GM21529 (cell line): Measurements from ENCODE around the gene CABLES2.

Experiments used
- ATAC-seq: cut with Tn5 transposase; IDR thresholded peaks from one replicate; pipeline ENCODE4 v1.9.1; 2021; ENCODE audit not compliant: unreplicated experiment

The CABLES2 gene

DNA sequence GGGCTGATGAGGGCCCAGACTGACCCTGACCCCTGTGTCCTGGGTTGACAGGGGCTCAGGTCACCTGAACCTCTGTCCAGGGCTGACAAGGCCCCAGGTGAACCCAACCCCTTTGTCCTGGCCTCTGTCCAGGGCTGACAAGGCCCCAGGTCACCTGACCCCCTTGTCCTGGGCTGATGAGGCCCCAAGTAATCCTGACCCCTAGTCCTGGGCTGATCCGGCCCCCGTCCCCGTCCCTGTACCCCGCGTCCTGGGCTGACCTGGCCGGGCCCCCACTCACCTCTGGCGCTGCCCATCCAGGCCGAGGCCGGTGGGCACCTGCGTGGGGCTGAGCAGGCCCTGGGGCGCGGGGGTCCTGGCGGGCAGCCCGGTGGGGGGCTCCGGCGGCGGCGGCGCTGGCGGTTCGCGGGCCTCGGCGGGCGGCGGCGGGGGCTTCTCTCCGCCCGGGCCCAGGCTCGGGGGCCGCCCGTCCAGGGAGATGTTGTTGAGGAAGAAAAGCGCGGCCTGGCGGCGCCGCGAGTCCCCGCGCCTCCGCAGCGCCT, 379 bp downstream of the CABLES2 start:
- peak; percentile 2 for ATAC-seq

DNA sequence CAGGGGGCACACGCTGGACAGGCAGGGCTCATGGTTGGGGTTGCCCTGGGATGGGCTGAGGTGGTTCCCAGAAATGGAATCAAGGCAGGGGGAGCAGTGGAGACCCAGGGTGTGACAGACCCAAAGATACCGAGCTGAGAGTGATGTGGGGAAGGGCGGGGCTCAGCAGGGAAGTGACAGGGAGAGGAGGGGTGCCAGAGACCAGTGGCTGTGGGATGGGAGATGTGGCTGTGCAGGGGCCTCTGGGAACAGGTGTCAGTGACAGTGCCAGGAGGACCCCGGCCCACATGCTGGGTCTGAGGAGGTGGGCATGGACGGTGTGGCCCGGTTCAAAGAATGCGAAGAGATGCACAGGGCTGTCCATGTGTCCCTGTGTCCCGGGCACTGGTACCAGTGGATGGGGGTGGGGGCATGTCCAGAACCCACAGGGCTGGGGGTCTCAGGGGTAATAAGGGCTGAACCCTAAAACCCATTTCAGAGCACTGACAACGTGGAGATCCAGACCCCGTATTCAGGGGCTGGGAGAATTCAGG, 1.0 kb downstream of the CABLES2 start:
- no peak for ATAC-seq

DNA sequence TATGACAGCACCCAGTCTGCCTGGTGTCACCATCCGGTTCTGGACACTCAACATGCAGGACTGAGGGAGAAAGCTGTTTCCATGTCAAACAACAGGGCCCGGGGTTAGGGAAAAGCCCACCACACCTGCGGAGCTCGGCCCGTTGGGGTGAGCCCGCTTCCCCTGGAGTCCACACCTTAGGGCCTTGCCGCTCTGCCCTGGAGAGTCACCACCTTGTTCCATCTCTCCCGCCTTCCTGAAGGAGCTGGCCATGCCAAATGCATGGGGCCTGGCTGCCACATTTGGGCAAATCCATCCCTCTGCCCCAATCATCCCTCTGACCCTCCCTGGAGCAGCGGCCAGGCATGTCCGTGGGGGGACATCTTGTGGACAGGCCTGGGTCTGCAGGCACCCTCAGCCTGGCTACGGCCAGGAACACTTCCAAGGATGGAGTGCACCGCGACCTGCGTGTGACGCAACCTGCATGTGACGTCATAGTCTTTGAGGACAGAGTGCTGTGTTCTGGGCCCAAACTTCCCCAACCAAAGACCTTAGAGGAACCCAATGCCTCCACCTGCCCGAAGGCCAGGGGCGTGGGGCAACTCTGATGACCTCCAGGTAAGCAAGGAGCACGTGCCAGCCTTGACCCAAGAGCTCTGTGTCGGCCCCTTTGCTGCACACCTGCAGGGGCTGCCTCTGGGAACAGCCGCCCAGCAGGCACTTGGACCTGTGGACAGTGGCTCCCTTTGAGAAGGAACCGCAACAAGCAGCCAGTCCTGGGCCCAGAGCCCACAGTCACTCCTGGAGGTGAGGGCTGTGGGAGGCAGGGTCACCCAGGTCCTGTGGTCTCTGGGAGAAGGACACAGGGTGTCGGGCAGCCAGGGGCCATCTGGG, 1.7 kb downstream of the CABLES2 start:
- no peak for ATAC-seq

DNA sequence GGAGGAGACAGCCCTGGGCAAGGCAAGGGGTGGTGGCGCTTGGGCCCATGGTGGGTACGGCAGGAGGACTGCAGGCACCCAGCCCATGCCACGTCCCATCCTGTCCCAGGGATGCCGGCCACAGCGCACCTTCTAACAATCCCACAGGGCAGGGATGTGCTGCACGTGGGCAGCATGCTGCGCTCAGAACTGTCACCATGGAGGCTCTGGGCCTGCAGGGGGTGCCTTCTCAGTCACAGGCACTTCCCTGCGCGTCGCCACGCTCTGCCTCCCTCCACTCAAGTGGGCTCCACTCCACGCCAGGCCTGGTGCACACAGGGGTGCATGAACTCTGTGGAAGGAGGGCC, 2.4 kb downstream of the CABLES2 start:
- no peak for ATAC-seq

DNA sequence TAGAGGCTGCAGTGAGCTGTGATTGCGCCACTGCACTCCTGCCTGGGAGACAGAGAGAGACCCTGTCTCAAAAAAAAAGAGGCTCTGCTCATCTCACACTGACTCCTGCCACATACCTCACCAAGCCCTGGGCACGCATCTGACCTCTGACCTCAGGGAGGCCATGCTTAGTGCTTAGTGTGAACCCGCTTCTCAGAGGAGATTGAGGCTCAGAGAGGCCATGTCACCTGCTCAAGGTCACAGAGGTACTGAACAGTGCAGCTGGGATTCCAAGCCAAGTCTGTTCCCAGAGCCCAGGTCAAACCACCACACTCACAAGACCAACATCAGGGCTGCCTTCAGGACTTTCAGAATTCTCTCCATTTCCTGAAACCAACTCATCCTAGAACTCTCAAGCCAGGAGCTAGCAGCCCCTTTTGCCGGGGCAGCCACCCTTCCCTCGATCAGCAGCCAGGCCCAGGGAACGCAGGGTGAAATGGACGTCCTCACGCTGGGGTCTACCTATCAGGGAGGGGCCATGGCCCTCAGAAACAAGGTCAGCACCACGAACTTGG, 2.9 kb downstream of the CABLES2 start:
- ATAC-seq: no peak

DNA sequence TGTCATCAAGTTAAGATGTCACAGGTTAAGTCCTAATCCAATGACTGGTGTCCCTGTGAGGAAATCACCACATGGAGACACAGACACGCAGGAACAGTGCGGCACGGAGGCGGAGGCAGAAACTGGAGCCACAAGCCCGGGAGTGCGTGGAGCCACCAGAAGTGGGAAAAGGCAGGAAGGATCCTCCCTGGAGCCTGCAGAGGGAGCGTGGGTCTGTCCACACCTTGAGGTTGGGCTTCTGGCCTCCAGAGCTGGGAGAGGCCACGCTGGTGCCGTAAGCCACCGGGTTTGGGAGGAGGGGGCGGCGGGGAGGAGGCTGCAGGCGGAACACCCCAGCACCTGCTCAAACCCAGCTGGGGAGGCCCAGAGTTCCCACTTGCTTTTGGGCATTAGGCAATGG, 3.8 kb downstream of the CABLES2 start:
- no peak for ATAC-seq

DNA sequence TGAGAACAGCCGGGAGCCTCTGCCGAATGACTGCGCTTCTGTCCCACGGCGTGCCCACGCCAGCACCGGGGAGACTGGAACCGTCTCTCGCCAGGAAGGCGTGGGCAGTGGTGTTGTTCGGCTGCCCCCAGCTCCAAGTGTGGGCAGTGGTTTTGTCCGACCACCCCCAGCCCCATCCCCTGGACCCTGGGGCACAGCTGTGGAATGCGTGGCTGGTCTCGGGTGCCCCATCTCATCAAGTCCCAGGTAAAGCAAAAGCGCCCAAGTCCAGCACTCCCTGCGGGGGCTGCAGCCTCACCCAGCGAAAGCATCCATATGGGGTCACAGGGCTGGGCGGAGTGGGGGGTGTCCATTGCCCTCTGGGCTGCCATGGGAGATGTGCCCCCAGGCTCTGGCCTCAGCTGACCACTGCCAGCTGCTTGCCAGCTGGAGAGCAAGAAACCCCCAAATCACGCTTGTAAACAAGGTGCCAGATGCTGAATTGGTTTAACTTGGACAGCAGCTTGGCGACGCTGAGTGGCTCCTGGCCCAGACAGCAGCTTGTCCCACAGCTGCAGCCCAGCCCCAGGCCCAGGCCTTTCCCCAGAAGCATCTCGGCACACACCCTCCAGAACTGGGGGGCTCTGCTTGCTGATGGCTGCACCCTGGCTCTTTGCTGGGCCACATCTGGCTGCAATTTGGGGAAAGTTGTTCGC, 4.5 kb downstream of the CABLES2 start:
- ATAC-seq: no peak

DNA sequence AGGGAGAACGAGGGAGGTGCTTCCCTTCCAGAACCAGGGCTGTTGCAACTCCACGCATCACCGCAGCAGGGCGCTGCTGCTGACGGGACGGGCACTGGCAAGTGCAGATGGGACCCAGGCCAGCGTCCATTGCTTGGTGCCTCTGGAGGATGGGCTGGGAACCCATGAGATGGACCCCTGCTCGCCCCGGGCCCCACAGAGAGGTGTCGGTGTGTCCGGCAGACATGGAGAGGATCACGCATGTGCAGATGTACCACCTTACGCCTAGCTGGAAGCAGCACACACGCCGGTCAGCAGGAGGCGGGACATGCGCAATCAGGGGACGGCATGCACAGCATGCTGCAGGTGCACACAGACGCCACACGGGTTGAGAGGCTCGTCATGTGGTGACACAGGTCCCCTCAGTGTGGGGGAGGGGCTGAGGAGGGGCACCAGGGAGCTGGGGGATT, 5.7 kb downstream of the CABLES2 start:
- ATAC-seq: no peak

DNA sequence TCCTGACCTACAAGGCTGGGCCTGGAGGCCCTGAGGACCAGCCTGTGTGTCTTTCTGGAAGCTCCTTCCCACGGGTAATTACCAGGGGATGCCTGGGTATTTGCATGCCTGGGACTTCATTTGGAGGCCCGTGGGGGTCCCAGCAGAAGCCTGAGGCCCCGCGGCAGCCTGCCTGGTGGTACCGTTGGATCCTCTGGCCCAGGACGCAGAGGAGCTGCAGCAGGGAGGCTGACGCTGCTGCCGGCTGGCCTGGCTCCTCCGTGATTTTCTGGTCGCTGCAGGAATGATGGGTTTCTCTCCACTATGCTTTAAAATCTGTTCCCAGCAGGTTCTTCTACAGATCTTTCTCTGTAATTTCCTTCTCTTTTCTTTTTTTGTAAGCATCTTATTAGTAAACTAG, 6.5 kb downstream of the CABLES2 start:
- no peak for ATAC-seq

DNA sequence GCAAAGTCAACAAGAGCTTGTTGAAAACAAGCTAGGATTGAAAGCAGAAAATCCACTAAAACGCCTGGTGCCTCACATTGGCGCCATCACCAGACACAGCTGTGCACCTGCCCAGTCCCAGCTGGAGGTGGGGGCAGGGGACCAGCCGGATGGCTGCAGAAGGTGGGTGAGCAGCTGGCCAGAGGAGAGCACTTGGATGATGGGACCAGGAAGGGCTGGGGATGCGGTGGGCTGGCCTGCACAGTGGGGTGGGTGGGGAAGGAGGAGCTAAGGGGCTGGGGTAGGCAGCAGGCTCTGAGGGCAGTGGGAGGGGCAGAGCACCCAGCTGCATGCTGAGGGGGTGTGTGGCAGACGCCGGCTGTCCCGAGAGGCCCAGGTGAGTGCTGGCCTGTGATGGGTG, 7.1 kb downstream of the CABLES2 start:
- no peak for ATAC-seq

DNA sequence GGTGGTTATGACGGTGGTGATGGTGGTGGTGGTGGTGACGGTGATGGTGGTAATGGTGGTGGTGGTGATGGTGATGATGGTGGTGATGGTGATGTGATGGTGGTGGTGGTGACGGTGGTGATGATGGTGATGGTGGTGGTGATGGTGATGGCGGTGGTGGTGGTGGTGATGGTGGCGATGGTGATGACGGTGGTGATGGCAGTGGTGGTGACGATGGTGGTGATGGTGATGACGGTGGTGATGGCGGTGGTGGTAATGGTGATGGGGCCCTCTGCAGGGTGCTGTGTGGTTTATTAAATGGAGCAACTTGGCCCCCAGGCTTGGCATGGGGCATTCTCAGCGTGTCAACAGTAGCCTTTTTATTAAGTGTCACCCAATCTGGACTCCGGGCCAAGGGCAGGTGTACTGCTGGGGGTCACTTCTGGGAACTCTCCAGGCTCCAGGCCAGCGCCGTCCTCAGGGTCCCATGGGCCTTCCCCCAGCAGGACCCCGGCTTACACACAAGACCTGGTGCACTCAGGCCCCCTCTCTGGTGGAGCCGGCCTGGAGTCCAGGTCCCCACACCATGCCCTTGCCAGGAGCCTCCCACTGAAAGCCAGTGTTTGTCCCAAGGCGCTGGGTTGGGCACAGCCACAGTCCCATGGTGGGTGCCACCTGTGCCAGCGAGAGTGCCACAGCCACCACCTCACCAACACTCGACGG, 8.8 kb downstream of the CABLES2 start:
- no peak for ATAC-seq

DNA sequence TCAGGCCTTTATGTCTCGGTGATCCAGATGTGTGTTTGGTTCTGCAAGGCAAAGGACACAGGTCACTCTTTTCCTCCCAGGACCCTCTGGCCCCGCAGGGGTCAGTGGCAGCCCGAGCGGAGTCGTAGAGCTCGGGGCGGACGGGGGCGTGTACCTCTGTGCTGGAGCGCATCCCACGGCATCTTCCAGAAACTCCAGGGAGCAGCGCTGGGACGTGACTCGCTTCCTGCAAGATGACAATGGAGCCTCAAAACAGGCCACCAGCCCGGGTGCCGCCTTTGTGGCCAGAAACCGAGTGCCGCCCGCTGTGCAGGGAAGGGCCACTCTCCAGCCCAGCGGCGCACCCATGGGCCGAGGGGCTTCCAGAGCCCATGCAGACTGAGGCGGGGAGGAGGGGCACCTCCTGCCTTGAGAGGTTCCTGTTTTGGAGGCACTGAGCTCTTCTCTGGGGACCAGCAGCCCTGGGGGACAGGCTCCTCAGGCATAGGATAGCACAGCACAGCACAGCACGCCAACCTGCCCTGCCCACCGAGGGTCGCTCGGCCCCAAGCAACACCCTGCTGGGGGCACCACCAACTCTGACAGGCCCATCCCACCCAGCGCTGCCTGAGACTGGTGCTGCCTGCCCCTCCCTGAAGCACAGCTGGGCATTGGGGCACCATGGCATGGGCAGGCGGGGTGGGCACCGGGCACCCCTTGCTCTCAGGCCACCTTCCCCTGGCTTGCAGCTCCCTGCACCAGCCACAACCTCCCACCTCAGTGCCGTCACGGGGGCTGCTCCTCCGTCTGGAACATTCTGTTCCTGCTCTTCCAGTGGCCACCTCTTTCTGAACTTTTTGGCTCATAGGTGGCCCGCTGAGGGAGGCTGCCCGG, 10.5 kb downstream of the CABLES2 start:
- ATAC-seq: no peak

DNA sequence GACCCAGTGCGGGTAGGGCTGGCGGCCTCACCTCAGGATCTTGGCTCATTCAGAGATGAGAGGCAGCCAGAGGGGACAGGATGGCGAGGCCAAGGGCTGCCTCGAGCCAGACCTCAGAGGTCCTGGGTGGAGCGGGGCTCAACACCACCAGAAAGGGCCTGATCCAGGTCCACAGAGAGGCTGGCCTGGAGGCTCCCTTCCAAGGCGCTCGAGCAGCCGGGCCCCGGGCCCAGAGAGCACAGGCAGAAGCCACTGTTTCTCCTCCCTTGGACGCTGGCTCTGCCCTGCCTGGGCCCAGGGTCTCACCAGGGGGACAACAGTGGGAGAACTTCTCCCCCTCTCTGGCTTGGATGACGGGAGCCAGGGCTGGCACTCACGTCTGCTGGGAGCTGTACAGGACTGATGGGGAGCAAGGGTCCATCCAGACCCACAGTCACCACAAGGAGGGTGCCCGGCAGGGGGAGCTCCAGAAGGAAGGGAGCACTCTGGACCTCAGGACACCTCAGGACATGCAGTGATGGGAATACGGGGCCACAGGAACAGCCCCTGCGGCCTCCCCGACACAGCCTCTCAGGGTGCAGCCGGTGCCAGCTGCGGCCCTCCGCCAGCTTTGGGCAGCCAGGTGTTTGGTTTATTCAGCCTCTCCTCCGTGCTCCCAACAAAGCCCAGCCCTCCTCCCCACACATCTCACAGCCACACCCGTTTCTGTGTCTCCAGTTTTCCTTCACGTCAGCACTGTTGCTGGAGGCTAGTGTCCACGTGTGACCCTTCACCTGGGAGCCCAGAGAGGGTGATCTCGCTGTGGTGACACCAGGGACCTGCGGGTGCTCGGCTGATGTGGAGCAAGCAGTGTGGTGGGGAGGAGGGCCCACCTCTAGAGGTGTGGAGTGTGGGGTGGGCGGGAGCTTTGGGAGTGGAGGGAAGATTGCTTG, 11.5 kb downstream of the CABLES2 start:
- no peak for ATAC-seq

DNA sequence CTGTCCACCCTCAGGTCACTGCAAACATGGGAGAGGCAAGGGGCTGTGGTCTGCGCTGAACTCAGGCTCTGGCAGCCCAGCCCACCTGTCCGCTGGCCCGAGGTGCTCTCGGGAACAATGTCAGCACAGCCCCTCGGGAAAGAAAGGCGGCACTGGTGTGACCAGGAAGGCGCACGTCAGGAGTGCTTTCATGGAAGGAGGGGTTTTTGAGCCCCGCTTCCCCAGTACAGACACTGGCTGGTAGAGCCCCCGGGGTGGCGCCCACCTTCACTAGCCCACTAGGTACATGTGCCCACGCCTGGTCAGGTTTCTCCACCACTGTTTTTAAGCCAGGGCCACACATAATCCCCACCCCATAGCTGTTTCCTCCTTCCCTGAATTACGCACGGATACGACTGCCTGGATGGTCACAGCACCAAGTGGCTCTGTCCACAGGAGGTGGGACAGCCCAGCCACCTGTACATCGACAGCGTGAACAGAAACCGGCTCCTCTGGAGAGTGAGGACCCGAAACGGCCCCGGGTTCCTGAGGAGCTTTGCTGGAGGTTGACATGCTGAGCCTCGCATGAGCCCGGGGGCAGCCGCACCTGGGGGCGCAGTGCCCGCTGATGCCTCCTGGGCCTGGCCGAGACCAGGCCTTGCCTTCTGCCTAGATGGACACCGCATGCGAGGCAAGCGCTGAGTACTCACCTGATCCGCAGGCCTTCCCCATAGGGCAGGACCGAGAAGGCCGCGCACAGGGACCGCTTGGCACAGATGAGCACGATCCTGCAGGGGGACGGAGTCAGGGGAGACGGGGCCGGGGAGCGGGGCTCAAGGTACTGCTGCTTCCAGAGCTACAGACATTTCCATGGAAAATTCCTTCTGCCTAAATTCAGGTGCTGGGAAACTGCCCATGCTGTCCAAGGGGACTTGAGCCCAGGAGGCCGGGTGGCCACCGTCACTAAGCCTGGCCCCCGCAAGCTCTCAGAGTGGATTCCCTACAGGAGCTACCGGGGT, 12.5 kb downstream of the CABLES2 start:
- no peak for ATAC-seq

DNA sequence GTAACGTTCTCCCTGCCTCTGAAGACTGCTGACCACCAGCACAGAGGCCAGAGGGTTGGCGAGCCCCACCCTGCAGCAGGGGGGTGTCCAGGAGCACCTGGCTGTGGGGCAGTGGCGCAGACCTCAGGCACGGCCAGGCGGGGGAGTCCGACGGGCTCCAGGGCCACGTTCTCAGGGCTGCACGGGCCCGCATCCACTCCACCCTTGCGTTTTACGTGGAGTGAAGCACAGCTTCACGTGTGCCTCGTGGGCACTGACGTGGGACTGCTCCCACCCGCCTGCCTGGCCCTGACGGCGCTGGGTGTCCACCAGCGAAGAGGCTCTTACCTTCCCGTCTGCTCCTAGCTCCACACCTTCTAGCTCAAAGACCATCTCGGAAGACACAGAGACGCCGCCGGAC, 13.3 kb downstream of the CABLES2 start:
- ATAC-seq: no peak

DNA sequence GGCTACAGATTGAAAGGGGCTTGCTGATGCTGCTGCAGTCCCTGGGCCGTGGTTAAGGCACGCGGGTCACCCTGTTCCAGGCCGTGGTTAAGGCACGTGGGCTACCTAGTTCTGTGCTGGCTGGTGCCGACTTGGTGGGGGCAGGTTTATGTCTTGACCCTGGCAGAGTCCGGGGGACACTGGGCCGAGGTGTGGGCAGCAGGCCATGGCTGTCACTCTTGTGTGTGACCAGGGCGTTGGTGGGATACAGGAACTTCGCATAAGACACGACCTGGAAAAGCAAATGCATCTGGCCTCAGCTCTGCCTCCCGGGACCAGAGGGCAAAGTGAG, 13.8 kb downstream of the CABLES2 start:
- ATAC-seq: no peak

DNA sequence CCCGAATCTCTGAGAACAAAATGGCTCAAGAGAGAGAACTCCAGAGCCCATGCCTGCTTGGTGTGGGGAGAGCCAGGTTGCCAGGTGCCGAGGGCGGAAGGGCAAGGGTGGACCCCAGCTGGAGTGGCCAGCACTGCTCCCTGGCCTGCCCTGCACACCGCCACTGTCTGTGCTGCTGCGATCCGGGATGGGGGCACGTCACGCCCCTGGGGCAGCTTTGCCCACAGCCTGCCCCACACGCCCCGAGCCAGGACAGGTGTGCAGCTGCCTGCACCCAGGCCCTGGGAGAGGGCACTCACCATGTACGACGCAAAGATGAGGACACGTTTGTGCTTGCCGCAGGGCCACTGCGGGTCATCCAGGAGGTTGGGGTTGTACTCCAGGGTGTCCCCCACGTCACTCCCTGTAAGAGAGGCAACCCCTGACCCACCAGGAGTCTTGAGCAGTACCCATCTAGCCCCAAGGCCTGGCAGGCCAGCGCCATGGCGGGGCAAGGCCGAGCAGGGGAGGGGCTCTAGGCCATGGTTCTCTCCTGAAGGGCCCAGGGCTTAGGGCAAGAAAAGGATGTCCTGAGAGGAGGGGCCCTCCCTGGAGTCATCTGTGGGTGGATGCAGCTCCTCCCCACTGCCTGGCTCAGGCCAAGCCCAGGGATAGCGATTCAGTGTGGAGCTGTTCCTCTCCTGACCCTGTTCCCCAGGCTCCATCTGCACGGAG, 14.3 kb downstream of the CABLES2 start:
- ATAC-seq: no peak
